ENCODE results near the gene DOCK9. TPM values are rescaled to one million over a fixed set of nuclear protein-coding genes. Genes with fewer than 3 reads are reported as not detected.

Gene DOCK9
- total RNA-seq, 1 experiment from 2014 or later, result 30.5 TPM

GRCh38 chr13:98829541-98829940 is 148.3 kb downstream of the DOCK9 start:
- Histone ChIP-seq H3K27ac (ENCODE audit: low read length) (no peak overlapping the region), H3K36me3 (ENCODE audit: control insufficient read depth, insufficient read depth, low read length) (no peaks in the 10 kb centered on the region), H3K4me1 (ENCODE audit: control insufficient read depth, insufficient read depth, low read length) (no peaks in the 10 kb centered on the region), H3K9me3 (ENCODE audit: control insufficient read depth, insufficient read depth, low read depth, low read length) (no peaks in the 10 kb centered on the region), H3K27me3 (ENCODE audit: control insufficient read depth, insufficient read depth, low read length) (no peaks in the 10 kb centered on the region), H3K4me3 (ENCODE audit: low read depth in 2 of 2, low read length in 2 of 2) (no peak overlapping the region)
- no peak for ATAC-seq
- ChIA-PET POLR2A (no interaction called here), CTCF (no interaction called here)
- no peak for DNase-seq (ENCODE audit: low read depth, low spot score)
- no peak for TF ChIP-seq REST (IDR thresholded peaks at IDR 0.05; ENCODE audit: insufficient read depth in 1 of 2, low read depth in 2 of 2, low read length in 1 of 2)
- no peak for TF ChIP-seq SIN3A (IDR thresholded peaks at IDR 0.05; ENCODE audit: borderline replicate concordance, insufficient read depth, low read depth, low read length)
- TF ChIP-seq POLR2AphosphoS5 (IDR thresholded peaks at IDR 0.05; ENCODE audit: low read depth, low read length), result no peak
- TF ChIP-seq CTCF (IDR thresholded peaks at IDR 0.05), result no peak
- TF ChIP-seq TCF7L2 (IDR thresholded peaks at IDR 0.05; ENCODE audit: low read depth, low read length), result no peak
- BruUV-seq (replicated peaks), result no TSS peak
- intact Hi-C loops (cut with micrococcal nuclease; ENCODE audit: unreplicated experiment) (no loop called here), in situ Hi-C loops (cut with HindIII; ENCODE audit: low pct_unique_long_range_greater_than_20kb, low sequenced_read_pairs) (no loop called here)

- TF ChIP-seq POLR2AphosphoS5 (IDR thresholded peaks at IDR 0.05; ENCODE audit: low read depth, low read length) (no peak), REST (IDR thresholded peaks at IDR 0.05; ENCODE audit: insufficient read depth in 1 of 2, low read depth in 2 of 2, low read length in 1 of 2) (no peak), TCF7L2 (IDR thresholded peaks at IDR 0.05; ENCODE audit: low read depth, low read length) (no peak), SIN3A (IDR thresholded peaks at IDR 0.05; ENCODE audit: borderline replicate concordance, insufficient read depth, low read depth, low read length) (no peak), CTCF (IDR thresholded peaks at IDR 0.05) (no peak)
- no TSS peak for BruUV-seq (replicated peaks)
- Histone ChIP-seq H3K4me3 (ENCODE audit: low read depth in 2 of 2, low read length in 2 of 2) (no peak overlapping the region), H3K27ac (ENCODE audit: low read length) (no peak overlapping the region), H3K9me3 (ENCODE audit: control insufficient read depth, insufficient read depth, low read depth, low read length) (no peaks in the 10 kb centered on the region), H3K36me3 (ENCODE audit: control insufficient read depth, insufficient read depth, low read length) (no peaks in the 10 kb centered on the region), H3K4me1 (ENCODE audit: control insufficient read depth, insufficient read depth, low read length) (no peaks in the 10 kb centered on the region), H3K27me3 (ENCODE audit: control insufficient read depth, insufficient read depth, low read length) (no peaks in the 10 kb centered on the region)
- DNase-seq (ENCODE audit: low read depth, low spot score) (no peak), ATAC-seq (no peak)
- ChIA-PET POLR2A (no interaction called here), CTCF (no interaction called here)
- intact Hi-C loops (cut with micrococcal nuclease; ENCODE audit: unreplicated experiment) (no loop called here), in situ Hi-C loops (cut with HindIII; ENCODE audit: low pct_unique_long_range_greater_than_20kb, low sequenced_read_pairs) (no loop called here)
Observed at GRCh38 chr13:98828614-98829013, 149.2 kb downstream of the DOCK9 start.

Data from Panc1 (cell line).